Osteocyte (in vitro differentiated cells): Measurements from ENCODE around the gene ZNF410. TPM values are rescaled to one million over a fixed set of nuclear protein-coding genes. Genes with fewer than 3 reads are reported as not detected.
"Not testable (repeated sequence)": the region's sequence is repeated elsewhere in the genome, so short reads cannot be mapped to it uniquely, and the experiment has no call there.

ENCODE experiments used
- DNase-seq: peaks from one replicate; pipeline ENCODE4 v3.0.0; 2021; ENCODE audit warnings: mixed read lengths; ENCODE audit not compliant: unreplicated experiment; ENCODE audit errors: extremely low spot score
- H3K27ac Mint-ChIP-seq: one replicate; pipeline ENCODE4 v1.8.0; 2021; ENCODE audit warnings: mild to moderate bottlenecking, mixed read lengths; ENCODE audit not compliant: unreplicated experiment
- H3K27me3 Mint-ChIP-seq: one replicate; pipeline ENCODE4 v1.8.0; 2021; ENCODE audit warnings: mixed read lengths; ENCODE audit not compliant: unreplicated experiment
- H3K36me3 Mint-ChIP-seq: one replicate; pipeline ENCODE4 v1.8.0; 2021; ENCODE audit warnings: mixed read lengths; ENCODE audit not compliant: unreplicated experiment
- H3K4me1 Mint-ChIP-seq: one replicate; pipeline ENCODE4 v1.8.0; 2021; ENCODE audit warnings: mixed read lengths; ENCODE audit not compliant: unreplicated experiment
- H3K4me3 Mint-ChIP-seq: one replicate; pipeline ENCODE4 v1.8.0; 2021; ENCODE audit warnings: mild to moderate bottlenecking, moderate library complexity, mixed read lengths; ENCODE audit not compliant: unreplicated experiment
- H3K9me3 Mint-ChIP-seq: one replicate; pipeline ENCODE4 v1.8.0; 2021; ENCODE audit warnings: mixed read lengths; ENCODE audit not compliant: unreplicated experiment
- CTCF ChIP-seq: fragments of 200-600 bp; sonication (generic); IDR thresholded peaks from 2 replicates; pipeline ENCODE4 v1.5.0; 2021; ENCODE audit warnings: antibody characterized with exemption, mild to moderate bottlenecking, moderate library complexity
- total RNA-seq: library from RNA; stranded (reverse); gene quantifications from 2 replicates; pipeline ENCODE4 v1.2.1, GENCODE V29; 2021

Gene ZNF410
- total RNA-seq, 1 donor from 2014 or later, result 42.2 TPM

- TF ChIP-seq CTCF, result no peak
- peaks cover 45% of the 10 kb centered on the region for H3K4me1 Mint-ChIP-seq
Observed at GRCh38 chr14:73887318-73887616, 608 bp downstream of the ZNF410 start.

GRCh38 chr14:73887694-73888459 is 1.2 kb downstream of the ZNF410 start:
- Mint-ChIP-seq H3K27me3 (no peaks in the 10 kb centered on the region), H3K27ac (peak overlapping the region; percentile 98), H3K9me3 (no peaks in the 10 kb centered on the region), H3K4me3 (peak overlapping the region; percentile 92), H3K36me3 (peaks cover 3% of the 10 kb centered on the region), H3K4me1 (peaks cover 45% of the 10 kb centered on the region)
- no peak for DNase-seq
- no peak for TF ChIP-seq CTCF

More at GRCh38 chr14:73887318-73887616, 608 bp downstream of the ZNF410 start:
- Mint-ChIP-seq H3K36me3 (peaks cover 3% of the 10 kb centered on the region), H3K9me3 (no peaks in the 10 kb centered on the region), H3K4me3 (peak overlapping the region; percentile 92), H3K27me3 (no peaks in the 10 kb centered on the region), H3K27ac (peak overlapping the region; percentile 98)
- no peak for DNase-seq

- no peaks in the 10 kb centered on the region for H3K27me3 Mint-ChIP-seq
- no peak for DNase-seq
- no peak for TF ChIP-seq CTCF
- H3K27ac Mint-ChIP-seq, result peak overlapping the region; percentile 98
- peaks cover 3% of the 10 kb centered on the region for H3K36me3 Mint-ChIP-seq
- peaks cover 45% of the 10 kb centered on the region for H3K4me1 Mint-ChIP-seq
- H3K9me3 Mint-ChIP-seq, result no peaks in the 10 kb centered on the region
- peak overlapping the region; percentile 92 for H3K4me3 Mint-ChIP-seq
Observed at GRCh38 chr14:73888460-73888725, 1.7 kb downstream of the ZNF410 start.

- no peak for DNase-seq
Observed at GRCh38 chr14:73888971-73889370, 2.3 kb downstream of the ZNF410 start.

GRCh38 chr14:73889376-73889775 is 2.7 kb downstream of the ZNF410 start:
- Mint-ChIP-seq H3K4me3 (no peak overlapping the region), H3K27ac (no peak overlapping the region), H3K9me3 (no peaks in the 10 kb centered on the region), H3K27me3 (no peaks in the 10 kb centered on the region), H3K36me3 (peaks cover 9% of the 10 kb centered on the region), H3K4me1 (peaks cover 45% of the 10 kb centered on the region)
- DNase-seq, result no peak
- TF ChIP-seq CTCF, result no peak

More at GRCh38 chr14:73888971-73889370, 2.3 kb downstream of the ZNF410 start:
- H3K9me3 Mint-ChIP-seq, result no peaks in the 10 kb centered on the region
- H3K4me1 Mint-ChIP-seq, result peaks cover 45% of the 10 kb centered on the region
- no peaks in the 10 kb centered on the region for H3K27me3 Mint-ChIP-seq
- peak overlapping the region; percentile 92 for H3K4me3 Mint-ChIP-seq
- peaks cover 7% of the 10 kb centered on the region for H3K36me3 Mint-ChIP-seq
- no peak overlapping the region for H3K27ac Mint-ChIP-seq
- TF ChIP-seq CTCF, result no peak

GRCh38 chr14:73894180-73894687 is 7.6 kb downstream of the ZNF410 start:
- H3K27ac Mint-ChIP-seq, H3K4me1 Mint-ChIP-seq, H3K9me3 Mint-ChIP-seq, H3K27me3 Mint-ChIP-seq, DNase-seq, H3K4me3 Mint-ChIP-seq: not testable (repeated sequence)
- peaks cover 37% of the 10 kb centered on the region for H3K36me3 Mint-ChIP-seq
